Measurements from ENCODE around the gene SLC8A3.
"Not testable (repeated sequence)": the region's sequence is repeated elsewhere in the genome, so short reads cannot be mapped to it uniquely, and the experiment has no call there.

SLC8A3 gene, protein sequence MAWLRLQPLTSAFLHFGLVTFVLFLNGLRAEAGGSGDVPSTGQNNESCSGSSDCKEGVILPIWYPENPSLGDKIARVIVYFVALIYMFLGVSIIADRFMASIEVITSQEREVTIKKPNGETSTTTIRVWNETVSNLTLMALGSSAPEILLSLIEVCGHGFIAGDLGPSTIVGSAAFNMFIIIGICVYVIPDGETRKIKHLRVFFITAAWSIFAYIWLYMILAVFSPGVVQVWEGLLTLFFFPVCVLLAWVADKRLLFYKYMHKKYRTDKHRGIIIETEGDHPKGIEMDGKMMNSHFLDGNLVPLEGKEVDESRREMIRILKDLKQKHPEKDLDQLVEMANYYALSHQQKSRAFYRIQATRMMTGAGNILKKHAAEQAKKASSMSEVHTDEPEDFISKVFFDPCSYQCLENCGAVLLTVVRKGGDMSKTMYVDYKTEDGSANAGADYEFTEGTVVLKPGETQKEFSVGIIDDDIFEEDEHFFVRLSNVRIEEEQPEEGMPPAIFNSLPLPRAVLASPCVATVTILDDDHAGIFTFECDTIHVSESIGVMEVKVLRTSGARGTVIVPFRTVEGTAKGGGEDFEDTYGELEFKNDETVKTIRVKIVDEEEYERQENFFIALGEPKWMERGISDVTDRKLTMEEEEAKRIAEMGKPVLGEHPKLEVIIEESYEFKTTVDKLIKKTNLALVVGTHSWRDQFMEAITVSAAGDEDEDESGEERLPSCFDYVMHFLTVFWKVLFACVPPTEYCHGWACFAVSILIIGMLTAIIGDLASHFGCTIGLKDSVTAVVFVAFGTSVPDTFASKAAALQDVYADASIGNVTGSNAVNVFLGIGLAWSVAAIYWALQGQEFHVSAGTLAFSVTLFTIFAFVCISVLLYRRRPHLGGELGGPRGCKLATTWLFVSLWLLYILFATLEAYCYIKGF

GRCh38 chr14:70188659-70189455 is at the start of gene SLC8A3:
TSS of gene SLC8A3 (minus strand) at chr14:70188951. CDS start at chr14:70168422, 20,529 bp downstream.
- no peaks in the 10 kb centered on the region for H3K36me3 Mint-ChIP-seq (ENCODE audit: insufficient read depth)
- H3K4me3 Mint-ChIP-seq: peak within 1 kb of the TSS; percentile 67
- H3K27me3 Mint-ChIP-seq: peaks cover 47% of the 10 kb centered on the region
- ATAC-seq (replicated peaks; ENCODE audit: extremely low read depth, poor library complexity, severe bottlenecking) (no peak), DNase-seq (ENCODE audit: low spot score in 2 of 2) (no peak)
- H3K4me1 Mint-ChIP-seq: peaks cover 15% of the 10 kb centered on the region
- no peaks in the 10 kb centered on the region for H3K9me3 Mint-ChIP-seq
- no peak within 1 kb of the TSS for H3K27ac Mint-ChIP-seq (ENCODE audit: low read depth)

DNA sequence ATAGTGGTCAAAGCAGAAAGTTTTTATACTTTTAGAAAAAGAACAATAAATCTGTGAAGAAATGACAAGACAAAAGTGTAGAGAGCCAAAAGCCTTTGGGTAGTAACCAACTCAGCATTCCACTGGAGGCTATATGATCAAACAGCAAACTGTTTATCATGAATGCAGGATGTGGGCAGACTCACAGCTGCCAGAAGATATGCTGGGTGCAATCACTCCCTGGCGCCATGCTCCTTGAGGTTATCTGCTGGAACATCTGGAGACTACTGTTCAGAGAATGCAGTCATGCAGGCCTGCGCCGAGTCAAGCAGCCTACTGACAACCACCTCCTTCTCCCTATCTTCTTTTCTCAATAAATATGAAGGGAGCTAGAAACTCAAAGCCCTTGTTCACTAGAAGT is 49.0 kb upstream of the SLC8A3 start:
- H3K27ac Mint-ChIP-seq (ENCODE audit: low read depth): no peak overlapping the region
- no peak overlapping the region for H3K4me3 Mint-ChIP-seq
- no peak for DNase-seq (ENCODE audit: low spot score in 2 of 2)
- ATAC-seq (replicated peaks; ENCODE audit: extremely low read depth, poor library complexity, severe bottlenecking): no peak
- H3K27me3 Mint-ChIP-seq: peaks cover 76% of the 10 kb centered on the region
- no peaks in the 10 kb centered on the region for H3K36me3 Mint-ChIP-seq (ENCODE audit: insufficient read depth)
- no peaks in the 10 kb centered on the region for H3K9me3 Mint-ChIP-seq
- H3K4me1 Mint-ChIP-seq: no peaks in the 10 kb centered on the region

DNA sequence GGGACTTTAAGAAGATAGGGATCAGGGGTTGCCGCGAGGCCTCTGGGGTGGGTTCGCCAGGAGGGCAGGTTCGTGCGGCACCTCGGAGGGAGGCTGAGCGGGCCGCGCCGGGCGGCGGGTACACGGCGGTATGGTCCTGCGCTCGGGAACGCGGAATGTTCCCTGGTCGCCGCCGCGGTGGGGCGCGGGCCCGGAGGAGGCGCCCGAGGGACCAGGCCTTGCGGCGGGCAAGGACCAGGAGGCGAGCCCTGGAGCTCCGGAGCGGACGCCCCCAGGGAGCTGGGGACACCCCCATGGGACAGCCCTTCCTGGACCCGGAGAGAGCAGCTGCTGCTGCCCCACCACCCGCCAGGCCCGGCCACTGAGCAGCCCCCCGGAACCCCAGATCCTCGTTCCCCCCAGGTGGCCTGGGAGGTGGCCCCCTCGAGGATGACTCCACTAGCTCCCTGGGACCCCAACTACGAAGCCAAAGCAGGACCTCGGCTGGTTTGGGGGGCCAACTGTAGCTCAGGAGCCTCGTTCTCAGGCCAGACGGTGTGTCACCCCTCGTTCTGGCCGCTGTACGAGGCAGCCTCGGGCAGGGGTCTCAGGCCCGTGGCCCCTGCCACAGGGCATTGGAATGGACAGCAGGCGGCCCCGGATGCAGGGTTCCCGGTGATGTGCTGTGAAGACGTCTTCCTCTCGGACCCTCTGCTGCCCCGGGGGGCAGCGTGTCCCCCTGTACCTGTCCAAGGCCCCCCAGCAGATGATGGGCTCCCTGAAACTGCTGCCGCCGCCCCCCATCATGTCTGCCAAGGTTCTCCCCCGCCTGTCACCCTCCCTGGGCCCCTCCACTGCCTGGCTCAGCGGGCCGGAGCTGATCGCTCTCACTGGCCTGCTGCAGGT is 45.6 kb upstream of the SLC8A3 start:
- Mint-ChIP-seq H3K4me1 (no peaks in the 10 kb centered on the region), H3K27me3 (peaks cover 75% of the 10 kb centered on the region), H3K4me3 (no peak overlapping the region), H3K27ac (ENCODE audit: low read depth) (no peak overlapping the region), H3K36me3 (ENCODE audit: insufficient read depth) (no peaks in the 10 kb centered on the region), H3K9me3 (no peaks in the 10 kb centered on the region)
- ATAC-seq (replicated peaks; ENCODE audit: extremely low read depth, poor library complexity, severe bottlenecking) (no peak), DNase-seq (ENCODE audit: low spot score in 2 of 2) (no peak)

DNA sequence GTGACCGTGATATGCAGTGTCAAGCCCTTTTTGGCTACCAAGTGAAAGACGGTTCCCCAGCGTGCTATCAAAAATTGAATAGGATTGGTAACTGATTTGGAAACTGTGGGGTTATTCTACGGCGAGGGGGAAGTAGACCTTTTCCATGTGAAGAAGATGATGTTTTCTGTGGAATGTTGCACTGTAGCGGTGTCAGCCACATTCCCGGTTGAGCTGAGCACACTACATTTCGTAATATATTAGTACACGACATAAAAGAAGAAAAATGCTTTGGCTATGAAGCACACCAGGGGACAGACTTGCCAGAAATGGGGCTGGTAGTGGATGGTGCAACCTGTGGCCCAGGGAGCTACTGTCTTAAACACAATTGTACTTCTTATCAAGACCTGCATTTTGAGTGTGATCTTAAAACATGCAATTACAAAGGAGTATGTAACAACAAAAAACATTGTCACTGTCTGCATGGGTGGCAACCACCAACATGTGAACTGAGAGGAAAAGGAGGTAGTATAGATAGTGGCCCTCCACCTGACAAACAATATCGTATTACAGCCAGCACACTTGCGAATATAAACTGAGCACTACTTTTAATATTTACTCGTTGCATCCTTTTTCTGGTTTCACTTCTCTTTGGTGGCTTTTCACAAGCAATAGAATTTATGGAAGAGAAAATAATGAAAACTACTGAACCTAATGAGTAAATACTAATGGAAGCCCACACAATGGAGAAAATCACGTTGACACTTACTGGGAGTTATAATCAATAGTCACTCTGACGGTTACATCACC is 43.2 kb upstream of the SLC8A3 start:
- peaks cover 77% of the 10 kb centered on the region for H3K27me3 Mint-ChIP-seq
- not testable (repeated sequence) for DNase-seq (ENCODE audit: low spot score in 2 of 2); ATAC-seq (replicated peaks; ENCODE audit: extremely low read depth, poor library complexity, severe bottlenecking); H3K4me1 Mint-ChIP-seq; H3K36me3 Mint-ChIP-seq (ENCODE audit: insufficient read depth); H3K27ac Mint-ChIP-seq (ENCODE audit: low read depth); H3K4me3 Mint-ChIP-seq; H3K9me3 Mint-ChIP-seq

- not testable (repeated sequence) for H3K4me1 Mint-ChIP-seq; DNase-seq (ENCODE audit: low spot score in 2 of 2); ATAC-seq (replicated peaks; ENCODE audit: extremely low read depth, poor library complexity, severe bottlenecking); H3K27ac Mint-ChIP-seq (ENCODE audit: low read depth); H3K36me3 Mint-ChIP-seq (ENCODE audit: insufficient read depth); H3K4me3 Mint-ChIP-seq; H3K9me3 Mint-ChIP-seq
- peaks cover 81% of the 10 kb centered on the region for H3K27me3 Mint-ChIP-seq
Observed at GRCh38 chr14:70229877-70230640, 41.3 kb upstream of the SLC8A3 start.

- Mint-ChIP-seq H3K9me3 (no peaks in the 10 kb centered on the region), H3K36me3 (ENCODE audit: insufficient read depth) (no peaks in the 10 kb centered on the region), H3K4me1 (no peaks in the 10 kb centered on the region), H3K27me3 (peaks cover 40% of the 10 kb centered on the region), H3K27ac (ENCODE audit: low read depth) (no peak overlapping the region), H3K4me3 (no peak overlapping the region)
- no peak for ATAC-seq (replicated peaks; ENCODE audit: extremely low read depth, poor library complexity, severe bottlenecking)
- no peak for DNase-seq (ENCODE audit: low spot score in 2 of 2)
Observed at GRCh38 chr14:70213721-70214282, 25.1 kb upstream of the SLC8A3 start.

- Mint-ChIP-seq H3K27me3 (peaks cover 34% of the 10 kb centered on the region), H3K27ac (ENCODE audit: low read depth) (no peak overlapping the region), H3K4me3 (no peak overlapping the region), H3K4me1 (no peaks in the 10 kb centered on the region), H3K9me3 (no peaks in the 10 kb centered on the region), H3K36me3 (ENCODE audit: insufficient read depth) (no peaks in the 10 kb centered on the region)
- ATAC-seq (replicated peaks; ENCODE audit: extremely low read depth, poor library complexity, severe bottlenecking) (no peak), DNase-seq (ENCODE audit: low spot score in 2 of 2) (no peak)
Observed at GRCh38 chr14:70212752-70213151, 24.0 kb upstream of the SLC8A3 start.

DNA sequence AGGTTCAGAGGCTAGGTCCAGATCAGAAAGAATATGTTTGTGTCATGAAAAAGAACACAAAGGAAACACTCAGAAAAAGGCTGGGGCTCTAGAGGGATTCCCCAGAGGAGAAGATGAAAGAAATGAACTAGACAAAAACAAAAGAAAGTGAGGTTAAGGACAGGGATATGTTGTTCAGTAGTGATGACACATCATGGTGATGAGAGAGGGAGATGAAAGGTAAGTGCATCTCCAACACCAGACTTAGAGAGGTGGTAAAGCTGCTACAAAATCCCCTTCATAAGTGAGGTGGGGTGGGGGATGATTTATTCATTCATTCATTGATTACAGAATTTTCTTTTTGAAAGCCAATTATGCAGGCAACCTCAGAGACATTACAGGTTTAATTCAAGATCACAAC is 19.6 kb upstream of the SLC8A3 start:
- no peak for ATAC-seq (replicated peaks; ENCODE audit: extremely low read depth, poor library complexity, severe bottlenecking)
- no peaks in the 10 kb centered on the region for H3K9me3 Mint-ChIP-seq
- no peaks in the 10 kb centered on the region for H3K4me1 Mint-ChIP-seq
- H3K4me3 Mint-ChIP-seq: no peak overlapping the region
- H3K27me3 Mint-ChIP-seq: peaks cover 57% of the 10 kb centered on the region
- peaks cover 3% of the 10 kb centered on the region for H3K36me3 Mint-ChIP-seq (ENCODE audit: insufficient read depth)
- DNase-seq (ENCODE audit: low spot score in 2 of 2): no peak
- H3K27ac Mint-ChIP-seq (ENCODE audit: low read depth): no peak overlapping the region

GRCh38 chr14:70203686-70204085 is 14.9 kb upstream of the SLC8A3 start:
- Mint-ChIP-seq H3K27me3 (peaks cover 71% of the 10 kb centered on the region), H3K36me3 (ENCODE audit: insufficient read depth) (peaks cover 3% of the 10 kb centered on the region), H3K4me3 (no peak overlapping the region), H3K4me1 (no peaks in the 10 kb centered on the region), H3K27ac (ENCODE audit: low read depth) (no peak overlapping the region), H3K9me3 (no peaks in the 10 kb centered on the region)
- DNase-seq (ENCODE audit: low spot score in 2 of 2): no peak
- no peak for ATAC-seq (replicated peaks; ENCODE audit: extremely low read depth, poor library complexity, severe bottlenecking)

DNA sequence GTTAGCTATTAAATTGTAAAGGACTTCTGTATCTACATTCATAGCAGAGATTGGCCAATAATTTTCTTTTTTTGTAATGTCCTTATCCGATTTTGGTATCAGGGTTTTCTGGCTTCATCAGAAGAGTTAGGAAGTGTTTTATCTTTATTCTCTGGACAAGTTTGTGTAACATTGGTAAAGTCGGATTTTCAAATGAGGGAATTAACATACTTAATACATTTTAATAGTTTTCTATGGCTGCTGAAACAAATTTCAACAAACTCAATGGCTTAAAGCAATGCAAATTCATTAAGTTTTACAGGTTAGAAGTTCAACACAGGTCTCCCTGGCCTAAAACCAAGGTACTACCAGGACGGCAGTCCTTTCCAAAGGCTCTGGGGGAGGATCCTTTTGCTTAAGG is 13.2 kb upstream of the SLC8A3 start:
- H3K9me3 Mint-ChIP-seq: no peaks in the 10 kb centered on the region
- H3K27me3 Mint-ChIP-seq: peaks cover 72% of the 10 kb centered on the region
- H3K4me1 Mint-ChIP-seq: no peaks in the 10 kb centered on the region
- no peak for ATAC-seq (replicated peaks; ENCODE audit: extremely low read depth, poor library complexity, severe bottlenecking)
- DNase-seq (ENCODE audit: low spot score in 2 of 2): no peak
- no peak overlapping the region for H3K4me3 Mint-ChIP-seq
- no peak overlapping the region for H3K27ac Mint-ChIP-seq (ENCODE audit: low read depth)
- peaks cover 3% of the 10 kb centered on the region for H3K36me3 Mint-ChIP-seq (ENCODE audit: insufficient read depth)
